Fibroblast of lung (primary cell): ENCODE data around the gene PAPOLA.

ENCODE experiments used
- CTCF ChIP-seq, 2 donors: IDR thresholded peaks in 1 of 2; conservative IDR thresholded peaks in 1 of 2; 1 replicate in 1 of 2; 2 replicates in 1 of 2; pipeline ENCODE4 v1.5.1; 2011 to 2012; ENCODE audit warnings: low read length in 2 of 2, control low read depth in 1 of 2, inconsistent platforms in 1 of 2, low read depth in 1 of 2, mild to moderate bottlenecking in 1 of 2
- EZH2 ChIP-seq: IDR thresholded peaks from 2 replicates; pipeline ENCODE4 v1.5.1; 2012; ENCODE audit warnings: low read length, control low read depth, mild to moderate bottlenecking; ENCODE audit errors: missing control alignments

GRCh38 chr14:96525452-96525851 is 23.3 kb downstream of the PAPOLA start:
- TF ChIP-seq CTCF (conservative IDR thresholded peaks at IDR 0.05 in 1 of 2, IDR thresholded peaks at IDR 0.05 in 1 of 2; ENCODE audit: low read depth in 1 of 2, low read length in 2 of 2) (no peak), EZH2 (no peak)
